ENCODE data around the gene DPP9. TPM values are rescaled to one million over a fixed set of nuclear protein-coding genes. Genes with fewer than 3 reads are reported as not detected.

Gene DPP9
- total and polyA plus RNA-seq, 4 experiments from 2014 or later, result 10.7 to 93.9 (median 59.3) TPM

DNA sequence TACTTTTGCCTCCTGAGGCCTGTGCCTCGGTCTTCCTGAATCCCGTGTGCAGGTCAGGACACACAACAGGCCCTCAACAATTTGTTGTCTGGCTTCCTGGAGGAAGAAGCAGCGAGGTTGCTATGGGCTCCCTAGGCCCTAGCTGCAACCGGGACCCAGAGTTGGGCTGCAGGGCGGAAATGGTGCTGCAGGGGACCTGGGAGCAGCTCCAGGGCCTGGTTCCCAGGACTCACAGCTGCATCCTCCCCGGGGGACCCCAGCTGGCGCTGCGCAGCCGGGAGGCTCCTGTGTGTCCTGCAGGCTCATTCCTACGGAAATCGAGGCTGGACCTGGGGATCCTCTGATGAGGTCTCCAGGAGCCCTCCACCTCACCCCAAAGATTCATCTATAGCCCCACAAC is 85.3 kb downstream of the DPP9 start:
- no peaks in the 10 kb centered on the region for H3K27me3 ChIP-seq (ENCODE audit: insufficient read depth, low read length)
- H3K36me3 Mint-ChIP-seq, result peaks cover 0 to 5% of the 10 kb centered on the region in 2 donors
- CTCF ChIA-PET (ENCODE audit: partially characterized antibody), result interaction anchor here (1.0 to 3.3 kb wide), 6 partner anchors 7 to 152 kb away, joined by 3 to 57 read pairs (median 8); no protein-coding TSS in a partner anchor
- H3K4me1 ChIP-seq (ENCODE audit: insufficient read depth, low read length), result peaks cover 40% of the 10 kb centered on the region
- H3K4me3 Mint-ChIP-seq, result peak overlapping the region in 5 of 8 donors; percentile 17 to 88 (median 88)
- no peaks in the 10 kb centered on the region for H3K9me3 Mint-ChIP-seq
- intact Hi-C loops (cut with micrococcal nuclease), result loop anchor here (5.0 kb wide), 2 partner anchors 236 to 456 kb away; partner anchors contain the start of genes ANKRD24, CHAF1A, SH3GL1 and SIRT6
- POLR2A ChIA-PET (ENCODE audit: partially characterized antibody), result no interaction called here
- no peak for DNase-seq
- H3K27ac ChIP-seq (ENCODE audit: low read depth, low read length), result peak overlapping the region; percentile 83
- no peaks in the 10 kb centered on the region for H3K9me3 ChIP-seq (ENCODE audit: control insufficient read depth in 1 of 2, low read length in 2 of 2)
- peak overlapping the region in 1 of 2 donors; percentile 49 for H3K4me3 ChIP-seq (ENCODE audit: low read length in 2 of 2)
- H3K4me1 Mint-ChIP-seq, result peaks cover 8 to 43% (median 29%) of the 10 kb centered on the region in 4 donors
- no peaks in the 10 kb centered on the region for H3K36me3 ChIP-seq (ENCODE audit: insufficient read depth, low read length)
- peak overlapping the region in 5 of 7 donors; percentile 94 to 99 (median 99) for H3K27ac Mint-ChIP-seq
- H3K27me3 Mint-ChIP-seq, result peaks cover 0 to under 1% of the 10 kb centered on the region in 2 donors

DNA sequence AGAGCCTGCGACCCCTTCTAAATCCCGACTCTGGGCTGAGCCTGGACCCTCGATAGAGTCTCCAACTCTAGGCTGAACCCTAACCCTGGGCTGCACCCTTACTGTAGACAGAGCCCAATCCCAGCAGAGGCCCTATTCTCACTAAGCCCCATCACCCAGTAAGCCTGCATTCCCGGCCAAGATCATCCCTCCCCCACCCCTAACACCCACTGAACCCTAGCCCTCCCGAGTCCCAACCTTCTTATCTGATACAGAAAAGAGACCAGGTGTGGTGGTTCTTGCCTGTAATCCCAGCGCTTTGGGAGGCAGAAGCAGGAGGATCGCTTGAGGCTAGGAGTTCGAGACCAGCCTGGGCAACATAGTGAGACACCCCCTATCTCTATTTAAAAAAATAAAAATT is 86.9 kb downstream of the DPP9 start:
- Histone ChIP-seq H3K9me3 (ENCODE audit: control insufficient read depth in 1 of 2, low read length in 2 of 2) (no peaks in the 10 kb centered on the region), H3K4me1 (ENCODE audit: insufficient read depth, low read length) (peaks cover 40% of the 10 kb centered on the region), H3K27me3 (ENCODE audit: insufficient read depth, low read length) (no peaks in the 10 kb centered on the region), H3K36me3 (ENCODE audit: insufficient read depth, low read length) (no peaks in the 10 kb centered on the region), H3K4me3 (ENCODE audit: low read length in 2 of 2) (peak overlapping the region in 1 of 2 donors; percentile 40), H3K27ac (ENCODE audit: low read depth, low read length) (peak overlapping the region; percentile 35)
- no peaks in the 10 kb centered on the region for H3K9me3 Mint-ChIP-seq
- H3K36me3 Mint-ChIP-seq, result peaks cover 0 to 3% of the 10 kb centered on the region in 2 donors
- intact Hi-C loops (cut with micrococcal nuclease), result loop anchor here (1.0 to 5.0 kb wide), 4 partner anchors 60 to 454 kb away; partner anchors contain the start of genes ANKRD24, CHAF1A, SH3GL1 and SIRT6
- H3K27me3 Mint-ChIP-seq, result peaks cover 3 to 5% of the 10 kb centered on the region in 2 donors
- peak overlapping the region in 5 of 7 donors; percentile 15 to 70 (median 42) for H3K27ac Mint-ChIP-seq
- peaks cover 10 to 46% (median 30%) of the 10 kb centered on the region in 4 donors for H3K4me1 Mint-ChIP-seq
- POLR2A ChIA-PET (ENCODE audit: partially characterized antibody), result interaction anchor here (1.2 kb wide), 1 partner anchor 165 kb away, joined by 3 read pairs; the partner anchor contains the start of gene HDGFL2
- CTCF ChIA-PET (ENCODE audit: partially characterized antibody), result interaction anchor here (0.5 to 3.3 kb wide), 30 partner anchors 8 to 388 kb away, joined by 3 to 57 read pairs (median 4); partner anchors contain the start of gene FEM1A
- peak overlapping the region in 6 of 8 donors; percentile 35 to 58 (median 52) for H3K4me3 Mint-ChIP-seq
- no peak for DNase-seq

DNA sequence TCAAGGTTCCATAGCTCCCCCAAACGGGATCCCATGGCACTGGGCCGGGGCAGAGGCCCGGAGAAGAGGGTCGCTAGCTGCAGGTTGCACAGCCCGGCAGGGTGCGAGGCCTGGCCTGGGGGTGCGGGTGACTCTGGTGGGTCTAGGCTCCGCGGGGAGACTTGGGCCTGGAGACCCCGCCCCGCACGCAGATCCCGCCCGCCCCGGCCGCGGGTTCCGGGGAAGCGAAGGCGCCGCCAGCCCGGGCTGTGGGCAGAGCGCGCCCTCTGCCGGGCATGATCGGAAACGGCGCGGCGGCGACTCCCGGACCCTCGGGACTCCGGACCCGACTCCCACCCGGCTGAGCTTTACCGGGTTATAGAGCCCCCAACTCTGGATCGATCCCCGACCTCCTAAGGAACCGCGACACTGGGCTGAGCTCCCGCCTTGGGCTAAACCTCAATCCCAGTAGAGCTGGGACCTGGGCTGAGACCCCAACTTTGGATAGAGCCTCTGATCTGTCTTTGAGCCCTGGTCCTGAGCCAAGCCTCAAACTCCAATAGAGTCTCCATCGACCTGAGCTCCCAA is 87.4 kb downstream of the DPP9 start:
- peaks cover 37% of the 10 kb centered on the region for H3K4me1 ChIP-seq (ENCODE audit: insufficient read depth, low read length)
- Mint-ChIP-seq H3K27ac (peak overlapping the region in 4 of 7 donors; percentile 22 to 66 (median 48)), H3K4me1 (peaks cover 10 to 42% (median 29%) of the 10 kb centered on the region in 4 donors), H3K27me3 (peaks cover 3 to 5% of the 10 kb centered on the region in 2 donors), H3K4me3 (peak overlapping the region; percentile 38 to 71 (median 52)), H3K9me3 (no peaks in the 10 kb centered on the region), H3K36me3 (peaks cover 0 to 3% of the 10 kb centered on the region in 2 donors)
- no peaks in the 10 kb centered on the region for H3K36me3 ChIP-seq (ENCODE audit: insufficient read depth, low read length)
- peak overlapping the region; percentile 29 to 40 for H3K4me3 ChIP-seq (ENCODE audit: low read length in 2 of 2)
- DNase-seq, result peak; percentile 54 to 78 (median 69)
- POLR2A ChIA-PET (ENCODE audit: partially characterized antibody), result interaction anchor here (0.6 to 1.2 kb wide), 4 partner anchors 89 to 987 kb away, joined by 3 read pairs; partner anchors contain the start of genes HDGFL2, SAFB and SAFB2
- H3K27me3 ChIP-seq (ENCODE audit: insufficient read depth, low read length), result no peaks in the 10 kb centered on the region
- CTCF ChIA-PET (ENCODE audit: partially characterized antibody), result interaction anchor here (0.5 to 3.3 kb wide), 34 partner anchors 9 to 388 kb away, joined by 3 to 57 read pairs (median 4); partner anchors contain the start of gene FEM1A
- peak overlapping the region; percentile 35 for H3K27ac ChIP-seq (ENCODE audit: low read depth, low read length)
- intact Hi-C loops (cut with micrococcal nuclease), result loop anchor here (1.0 to 5.0 kb wide), 4 partner anchors 60 to 454 kb away; partner anchors contain the start of genes ANKRD24, CHAF1A, SH3GL1 and SIRT6
- H3K9me3 ChIP-seq (ENCODE audit: control insufficient read depth in 1 of 2, low read length in 2 of 2), result no peaks in the 10 kb centered on the region

DNA sequence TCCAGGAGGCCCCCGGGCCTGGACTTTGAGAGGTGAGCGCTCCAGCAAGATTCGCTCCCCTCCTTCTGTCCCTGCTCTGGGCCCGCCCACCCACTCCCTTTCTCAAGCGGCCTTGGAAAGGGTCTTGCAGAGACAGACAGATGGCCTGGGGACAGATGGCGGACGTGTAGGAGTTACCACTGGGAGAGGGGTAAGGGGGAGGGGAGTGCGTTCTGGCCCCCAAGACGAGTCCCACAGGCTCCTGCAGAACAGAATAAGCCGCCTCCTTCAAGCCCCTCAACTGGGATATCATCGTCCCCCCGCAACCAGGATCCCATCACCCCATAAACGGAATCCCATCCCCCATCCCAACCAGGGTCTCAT is 87.9 kb downstream of the DPP9 start:
- no peaks in the 10 kb centered on the region for H3K9me3 Mint-ChIP-seq
- peaks cover 32% of the 10 kb centered on the region for H3K4me1 ChIP-seq (ENCODE audit: insufficient read depth, low read length)
- no peak for DNase-seq
- H3K27ac Mint-ChIP-seq, result peak overlapping the region in 3 of 7 donors; percentile 51 to 66 (median 57)
- H3K9me3 ChIP-seq (ENCODE audit: control insufficient read depth in 1 of 2, low read length in 2 of 2), result no peaks in the 10 kb centered on the region
- H3K27ac ChIP-seq (ENCODE audit: low read depth, low read length), result peak overlapping the region; percentile 35
- intact Hi-C loops (cut with micrococcal nuclease), result loop anchor here (1.0 to 5.0 kb wide), 4 partner anchors 59 to 453 kb away; partner anchors contain the start of genes ANKRD24, CHAF1A, SH3GL1 and SIRT6
- ChIA-PET POLR2A (ENCODE audit: partially characterized antibody) (interaction anchor here (0.6 to 1.0 kb wide), 3 partner anchors 89 to 987 kb away, joined by 3 read pairs; partner anchors contain the start of genes SAFB and SAFB2), CTCF (ENCODE audit: partially characterized antibody) (interaction anchor here (0.6 to 3.3 kb wide), 25 partner anchors 9 to 387 kb away, joined by 3 to 57 read pairs (median 5); partner anchors contain the start of gene FEM1A)
- H3K4me1 Mint-ChIP-seq, result peaks cover 9 to 39% (median 25%) of the 10 kb centered on the region in 4 donors
- H3K36me3 ChIP-seq (ENCODE audit: insufficient read depth, low read length), result no peaks in the 10 kb centered on the region
- H3K27me3 ChIP-seq (ENCODE audit: insufficient read depth, low read length), result no peaks in the 10 kb centered on the region
- peaks cover 3 to 5% of the 10 kb centered on the region in 2 donors for H3K27me3 Mint-ChIP-seq
- peak overlapping the region in 7 of 8 donors; percentile 38 to 70 (median 46) for H3K4me3 Mint-ChIP-seq
- peaks cover 0 to 3% of the 10 kb centered on the region in 2 donors for H3K36me3 Mint-ChIP-seq
- H3K4me3 ChIP-seq (ENCODE audit: low read length in 2 of 2), result peak overlapping the region; percentile 29 to 40

DNA sequence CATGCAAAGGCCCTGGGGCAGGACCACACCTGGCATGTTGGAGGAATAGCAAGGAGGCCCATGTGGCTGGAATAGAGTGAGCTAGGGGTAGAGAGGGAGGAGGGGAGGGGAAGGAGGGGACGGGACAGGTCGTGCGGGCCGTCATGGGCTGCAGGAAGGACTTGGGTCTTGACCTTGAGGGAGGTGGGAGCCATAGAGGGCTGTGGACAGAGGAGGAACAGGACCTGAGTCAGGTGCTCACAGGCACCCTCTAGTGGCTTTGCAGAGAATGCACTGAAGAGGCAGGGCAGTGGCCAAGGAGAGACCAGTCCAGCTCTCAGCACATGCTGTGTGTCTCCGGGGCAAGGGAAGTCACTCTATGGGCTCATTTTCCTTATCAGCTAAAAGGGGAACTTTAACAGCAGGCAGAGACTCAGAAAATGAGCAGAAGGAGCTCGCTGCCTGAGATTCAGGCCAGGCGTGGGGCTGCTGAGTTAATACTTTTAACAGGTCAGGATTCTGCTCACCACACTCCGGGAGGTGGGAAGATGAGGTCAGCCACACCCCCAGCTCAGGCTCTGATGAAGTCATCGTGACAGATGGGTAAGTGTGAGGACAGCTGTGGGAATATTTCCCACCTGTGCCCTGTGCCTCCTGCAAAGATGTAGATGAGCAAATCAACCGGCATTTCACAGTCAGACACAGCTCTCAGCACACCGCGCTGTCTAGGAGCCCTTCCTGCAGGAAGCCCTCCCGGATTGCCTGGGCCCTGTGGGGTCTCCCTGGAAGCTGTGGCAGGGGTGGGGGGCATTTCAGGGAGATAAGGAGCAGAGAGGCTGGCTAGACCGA is 90.3 kb downstream of the DPP9 start:
- peak overlapping the region in 4 of 7 donors; percentile 36 to 91 (median 87) for H3K27ac Mint-ChIP-seq
- Histone ChIP-seq H3K9me3 (ENCODE audit: control insufficient read depth in 1 of 2, low read length in 2 of 2) (no peaks in the 10 kb centered on the region), H3K4me3 (ENCODE audit: low read length in 2 of 2) (no peak overlapping the region), H3K36me3 (ENCODE audit: insufficient read depth, low read length) (no peaks in the 10 kb centered on the region), H3K27me3 (ENCODE audit: insufficient read depth, low read length) (no peaks in the 10 kb centered on the region), H3K27ac (ENCODE audit: low read depth, low read length) (no peak overlapping the region), H3K4me1 (ENCODE audit: insufficient read depth, low read length) (peaks cover 14% of the 10 kb centered on the region)
- ChIA-PET CTCF (ENCODE audit: partially characterized antibody) (interaction anchor here (1.1 to 2.8 kb wide), 6 partner anchors 11 to 63 kb away, joined by 3 to 16 read pairs (median 6); no protein-coding TSS in a partner anchor), POLR2A (ENCODE audit: partially characterized antibody) (no interaction called here)
- H3K4me3 Mint-ChIP-seq, result peak overlapping the region in 3 of 8 donors; percentile 21 to 81 (median 49)
- H3K36me3 Mint-ChIP-seq, result no peaks in the 10 kb centered on the region
- H3K27me3 Mint-ChIP-seq, result peaks cover 6 to 8% of the 10 kb centered on the region in 2 donors
- intact Hi-C loops (cut with micrococcal nuclease), result loop anchor here (1.0 kb wide), 1 partner anchor 158 kb away; the partner anchor contains the start of gene FEM1A
- H3K9me3 Mint-ChIP-seq, result no peaks in the 10 kb centered on the region
- H3K4me1 Mint-ChIP-seq, result peaks cover 4 to 17% (median 11%) of the 10 kb centered on the region in 4 donors
- DNase-seq, result peak in 4 of 5 donors; percentile 29 to 49 (median 40)

Measured in CD4-positive, alpha-beta memory T cell (primary cell).